ENCODE results near the gene HDAC1. TPM values are rescaled to one million over a fixed set of nuclear protein-coding genes. Genes with fewer than 3 reads are reported as not detected.

The HDAC1 gene
- total and polyA plus RNA-seq, 4 donors: 32.1 to 58.1 (median 45.2) TPM

- Histone ChIP-seq H3K36me3 (ENCODE audit: control insufficient read depth in 4 of 4, insufficient read depth in 3 of 4, low read depth in 1 of 4, low read length in 3 of 4) (peaks cover 1 to 22% (median 11%) of the 10 kb centered on the region in 4 donors), H3K9me3 (ENCODE audit: control insufficient read depth in 4 of 4, low read length in 3 of 4) (no peaks in the 10 kb centered on the region), H3K27me3 (ENCODE audit: control insufficient read depth in 4 of 4, insufficient read depth in 4 of 4, low read length in 3 of 4) (no peaks in the 10 kb centered on the region), H3K27ac (ENCODE audit: low read depth in 1 of 2, low read length in 2 of 2) (peak within 1 kb of the TSS; percentile 32 to 51), H3K9ac (ENCODE audit: low read depth in 1 of 2, low read length in 2 of 2) (peak within 1 kb of the TSS in 1 of 2 donors; percentile 50), H3K4me3 (ENCODE audit: low read depth in 1 of 3, low read length in 3 of 3) (peak within 1 kb of the TSS in 2 of 3 donors; percentile 53 to 66), H3K4me1 (ENCODE audit: control insufficient read depth in 4 of 4, insufficient read depth in 4 of 4, low read length in 3 of 4) (peaks cover 2 to 22% (median 8%) of the 10 kb centered on the region in 4 donors)
- 4% methylated on average over 95 of the region's 95 CpGs for WGBS
- TF ChIP-seq HNF4A (conservative IDR thresholded peaks at IDR 0.05): no peak
- TF ChIP-seq EGR1 (IDR thresholded peaks at IDR 0.05; ENCODE audit: low read depth in 2 of 2): no peak
- TF ChIP-seq CTCF (IDR thresholded peaks at IDR 0.05; ENCODE audit: low read depth, low read length, missing input control): no peak
- no peak for TF ChIP-seq MAX (IDR thresholded peaks at IDR 0.05)
- TF ChIP-seq NR2F2 (IDR thresholded peaks at IDR 0.05): no peak
- TF ChIP-seq FOXA1 (IDR thresholded peaks at IDR 0.05): no peak
- no peak for TF ChIP-seq RAD21 (IDR thresholded peaks at IDR 0.05)
- TF ChIP-seq SP1 (IDR thresholded peaks at IDR 0.05): no peak
- TF ChIP-seq ATF3 (IDR thresholded peaks at IDR 0.05): no peak
- no peak for TF ChIP-seq JUND (IDR thresholded peaks at IDR 0.05)
- TF ChIP-seq RXRA (IDR thresholded peaks at IDR 0.05): no peak
- TF ChIP-seq YY1 (IDR thresholded peaks at IDR 0.05): peak; percentile 26
- no peak for TF ChIP-seq FOXA2 (IDR thresholded peaks at IDR 0.05)
- no peak for TF ChIP-seq GABPA (IDR thresholded peaks at IDR 0.05 in 1 of 2, conservative IDR thresholded peaks at IDR 0.05 in 1 of 2)
- peak; percentile 65 for TF ChIP-seq TAF1 (conservative IDR thresholded peaks at IDR 0.05)
- peak; percentile 86 for DNase-seq (ENCODE audit: low spot score)
Observed at GRCh38 chr1:32335790-32336590, 44.1 kb downstream of the HDAC1 start, which contains the start of gene MARCKSL1. MARCKSL1 (minus strand) TSS chr1:32336233; CDS start chr1:32336033, 200 bp downstream.

GRCh38 chr1:32336591-32336932 is 44.7 kb downstream of the HDAC1 start:
- H3K4me3 ChIP-seq (ENCODE audit: low read depth in 1 of 3, low read length in 3 of 3): peak overlapping the region in 1 of 3 donors; percentile 66
- no peak overlapping the region for H3K9ac ChIP-seq (ENCODE audit: low read depth in 1 of 2, low read length in 2 of 2)
- H3K9me3 ChIP-seq (ENCODE audit: control insufficient read depth in 4 of 4, low read length in 3 of 4): no peaks in the 10 kb centered on the region
- no peaks in the 10 kb centered on the region for H3K27me3 ChIP-seq (ENCODE audit: control insufficient read depth in 4 of 4, insufficient read depth in 4 of 4, low read length in 3 of 4)
- peaks cover 2 to 22% (median 8%) of the 10 kb centered on the region in 4 donors for H3K4me1 ChIP-seq (ENCODE audit: control insufficient read depth in 4 of 4, insufficient read depth in 4 of 4, low read length in 3 of 4)
- 61% methylated on average over 15 of the region's 15 CpGs for WGBS
- no peak for DNase-seq (ENCODE audit: low spot score)
- H3K36me3 ChIP-seq (ENCODE audit: control insufficient read depth in 4 of 4, insufficient read depth in 3 of 4, low read depth in 1 of 4, low read length in 3 of 4): peaks cover 1 to 16% (median 7%) of the 10 kb centered on the region in 4 donors
- TF ChIP-seq TAF1 (conservative IDR thresholded peaks at IDR 0.05) (no peak), REST (IDR thresholded peaks at IDR 0.05) (no peak), ZBTB33 (IDR thresholded peaks at IDR 0.05) (no peak), JUND (IDR thresholded peaks at IDR 0.05) (no peak), NR2F2 (IDR thresholded peaks at IDR 0.05) (no peak), HNF4A (conservative IDR thresholded peaks at IDR 0.05) (no peak), HNF4G (IDR thresholded peaks at IDR 0.05) (no peak), MAX (IDR thresholded peaks at IDR 0.05) (no peak), YY1 (IDR thresholded peaks at IDR 0.05) (no peak), CTCF (IDR thresholded peaks at IDR 0.05; ENCODE audit: low read depth, low read length, missing input control) (no peak), FOXA2 (IDR thresholded peaks at IDR 0.05) (no peak), FOXA1 (IDR thresholded peaks at IDR 0.05) (no peak), ATF3 (IDR thresholded peaks at IDR 0.05) (no peak), GABPA (IDR thresholded peaks at IDR 0.05 in 1 of 2, conservative IDR thresholded peaks at IDR 0.05 in 1 of 2) (no peak), SP1 (IDR thresholded peaks at IDR 0.05) (no peak)
- peak overlapping the region; percentile 26 to 28 for H3K27ac ChIP-seq (ENCODE audit: low read depth in 1 of 2, low read length in 2 of 2)

Measured in liver (tissue), 9 donors.